IPS-15b (cell line): ENCODE data around the gene SLC17A9.

Experiments
- H3K27me3 ChIP-seq: one replicate; pipeline ENCODE4 v1.6.1; 2013; ENCODE audit warnings: low read length; ENCODE audit not compliant: control insufficient read depth, insufficient read depth
- H3K36me3 ChIP-seq: one replicate; pipeline ENCODE4 v1.6.1; 2013; ENCODE audit warnings: low read length; ENCODE audit not compliant: control insufficient read depth, insufficient read depth
- H3K4me1 ChIP-seq: one replicate; pipeline ENCODE4 v1.6.1; 2013; ENCODE audit warnings: mild to moderate bottlenecking, low read length; ENCODE audit not compliant: control insufficient read depth, insufficient read depth
- H3K4me3 ChIP-seq: one replicate; pipeline ENCODE4 v1.5.1; 2013; ENCODE audit warnings: low read depth, low read length
- H3K9ac ChIP-seq: one replicate; pipeline ENCODE4 v1.6.1; 2013; ENCODE audit warnings: low read depth, mild to moderate bottlenecking, low read length
- H3K9me3 ChIP-seq: one replicate; pipeline ENCODE4 v1.6.1; 2013; ENCODE audit warnings: mild to moderate bottlenecking, low read length; ENCODE audit not compliant: control insufficient read depth, insufficient read depth

Gene SLC17A9

GRCh38 chr20:62962221-62962879 lies 9.8 kb downstream of the SLC17A9 start:
- H3K27me3 ChIP-seq: no peaks in the 10 kb centered on the region
- H3K4me1 ChIP-seq: no peaks in the 10 kb centered on the region
- no peaks in the 10 kb centered on the region for H3K9me3 ChIP-seq
- peaks cover 34% of the 10 kb centered on the region for H3K36me3 ChIP-seq
- H3K4me3 ChIP-seq: no peak overlapping the region
- no peak overlapping the region for H3K9ac ChIP-seq

- Histone ChIP-seq H3K4me1 (no peaks in the 10 kb centered on the region), H3K36me3 (peaks cover 30% of the 10 kb centered on the region)
Measured at GRCh38 chr20:62962891-62963613, 10.5 kb downstream of the SLC17A9 start.

GRCh38 chr20:62963614-62964397 lies 11.3 kb downstream of the SLC17A9 start:
- no peaks in the 10 kb centered on the region for H3K27me3 ChIP-seq
- peaks cover 29% of the 10 kb centered on the region for H3K36me3 ChIP-seq
- no peak overlapping the region for H3K4me3 ChIP-seq
- no peaks in the 10 kb centered on the region for H3K4me1 ChIP-seq
- H3K9me3 ChIP-seq: no peaks in the 10 kb centered on the region
- H3K9ac ChIP-seq: no peak overlapping the region

More at GRCh38 chr20:62962891-62963613, 10.5 kb downstream of the SLC17A9 start:
- Histone ChIP-seq H3K9ac (no peak overlapping the region), H3K4me3 (no peak overlapping the region), H3K9me3 (no peaks in the 10 kb centered on the region), H3K27me3 (no peaks in the 10 kb centered on the region)

- Histone ChIP-seq H3K9ac (no peak overlapping the region), H3K36me3 (peaks cover 29% of the 10 kb centered on the region)
Measured at GRCh38 chr20:62964700-62965099, 12.2 kb downstream of the SLC17A9 start.

GRCh38 chr20:62965363-62965771 lies 12.9 kb downstream of the SLC17A9 start:
- Histone ChIP-seq H3K9ac (no peak overlapping the region), H3K4me3 (no peak overlapping the region), H3K4me1 (no peaks in the 10 kb centered on the region), H3K9me3 (no peaks in the 10 kb centered on the region), H3K36me3 (peaks cover 27% of the 10 kb centered on the region), H3K27me3 (no peaks in the 10 kb centered on the region)

More at GRCh38 chr20:62964700-62965099, 12.2 kb downstream of the SLC17A9 start:
- no peak overlapping the region for H3K4me3 ChIP-seq
- H3K9me3 ChIP-seq: no peaks in the 10 kb centered on the region
- no peaks in the 10 kb centered on the region for H3K27me3 ChIP-seq
- no peaks in the 10 kb centered on the region for H3K4me1 ChIP-seq

GRCh38 chr20:62966212-62967148 lies 14.0 kb downstream of the SLC17A9 start:
- H3K9me3 ChIP-seq: no peaks in the 10 kb centered on the region
- no peak overlapping the region for H3K4me3 ChIP-seq
- H3K27me3 ChIP-seq: no peaks in the 10 kb centered on the region
- H3K4me1 ChIP-seq: no peaks in the 10 kb centered on the region
- H3K9ac ChIP-seq: no peak overlapping the region
- H3K36me3 ChIP-seq: peaks cover 25% of the 10 kb centered on the region

- Histone ChIP-seq H3K9ac (no peak overlapping the region), H3K4me3 (no peak overlapping the region), H3K4me1 (no peaks in the 10 kb centered on the region), H3K9me3 (no peaks in the 10 kb centered on the region), H3K27me3 (no peaks in the 10 kb centered on the region), H3K36me3 (peaks cover 25% of the 10 kb centered on the region)
Measured at GRCh38 chr20:62967149-62967501, 14.6 kb downstream of the SLC17A9 start.

- Histone ChIP-seq H3K9ac (no peak overlapping the region), H3K4me1 (no peaks in the 10 kb centered on the region), H3K27me3 (peaks cover 4% of the 10 kb centered on the region), H3K36me3 (peaks cover 19% of the 10 kb centered on the region), H3K4me3 (no peak overlapping the region), H3K9me3 (no peaks in the 10 kb centered on the region)
Measured at GRCh38 chr20:62967628-62968351, 15.3 kb downstream of the SLC17A9 start.

- H3K36me3 ChIP-seq: peaks cover 18% of the 10 kb centered on the region
- H3K9ac ChIP-seq: no peak overlapping the region
- H3K4me3 ChIP-seq: no peak overlapping the region
- H3K27me3 ChIP-seq: peaks cover 8% of the 10 kb centered on the region
- H3K4me1 ChIP-seq: no peaks in the 10 kb centered on the region
- no peaks in the 10 kb centered on the region for H3K9me3 ChIP-seq
Measured at GRCh38 chr20:62968378-62969178, 16.1 kb downstream of the SLC17A9 start.

- Histone ChIP-seq H3K4me1 (no peaks in the 10 kb centered on the region), H3K4me3 (no peak overlapping the region)
Measured at GRCh38 chr20:62969179-62969760, 16.8 kb downstream of the SLC17A9 start.

More at GRCh38 chr20:62969179-62969760, 16.8 kb downstream of the SLC17A9 start:
- peaks cover 17% of the 10 kb centered on the region for H3K36me3 ChIP-seq
- peaks cover 8% of the 10 kb centered on the region for H3K27me3 ChIP-seq
- no peaks in the 10 kb centered on the region for H3K9me3 ChIP-seq
- H3K9ac ChIP-seq: no peak overlapping the region
